ENCODE measurements around the gene RFX7.

- TF ChIP-seq CTCF (IDR thresholded peaks at IDR 0.05) (no peak), EP300 (IDR thresholded peaks at IDR 0.05) (no peak)
Measured at GRCh38 chr15:56174649-56175048, 69.0 kb downstream of the RFX7 start.
